ENCODE data around the gene HAUS1. TPM values are rescaled to one million over a fixed set of nuclear protein-coding genes. Genes with fewer than 3 reads are reported as not detected.

The HAUS1 gene
- total and polyA plus RNA-seq, 4 donors: 15.0 to 18.9 (median 16.5) TPM

GRCh38 chr18:46167971-46168370 is 63.8 kb downstream of the HAUS1 start:
- H3K4me3 ChIP-seq (ENCODE audit: low read length in 2 of 2): no peak overlapping the region
- intact Hi-C loops (cut with DNase I): no loop called here
- no peaks in the 10 kb centered on the region for H3K4me1 ChIP-seq (ENCODE audit: control insufficient read depth in 1 of 2, insufficient read depth in 2 of 2, low read length in 2 of 2)
- H3K9me3 ChIP-seq (ENCODE audit: control insufficient read depth, low read length): no peaks in the 10 kb centered on the region
- H3K27me3 ChIP-seq (ENCODE audit: control insufficient read depth in 1 of 2, insufficient read depth in 2 of 2, low read length in 1 of 2): no peaks in the 10 kb centered on the region
- DNase-seq: no peak
- no peaks in the 10 kb centered on the region for H3K36me3 ChIP-seq (ENCODE audit: control insufficient read depth in 1 of 2, insufficient read depth in 2 of 2, low read length in 1 of 2)
- 56 to 67% methylated on average over 9 of the region's 9 CpGs for WGBS, 2 donors
- peak; percentile 33 for ATAC-seq (ENCODE audit: low FRiP score)
- H3K27ac ChIP-seq (ENCODE audit: low read depth in 1 of 2, low read length in 2 of 2): no peak overlapping the region

GRCh38 chr18:46169464-46169941 is 65.3 kb downstream of the HAUS1 start:
- no peaks in the 10 kb centered on the region for H3K9me3 ChIP-seq (ENCODE audit: control insufficient read depth, low read length)
- H3K4me1 ChIP-seq (ENCODE audit: control insufficient read depth in 1 of 2, insufficient read depth in 2 of 2, low read length in 2 of 2): no peaks in the 10 kb centered on the region
- WGBS, 2 donors: 74 to 79% methylated on average over 6 of the region's 6 CpGs
- H3K27ac ChIP-seq (ENCODE audit: low read depth in 1 of 2, low read length in 2 of 2): no peak overlapping the region
- H3K27me3 ChIP-seq (ENCODE audit: control insufficient read depth in 1 of 2, insufficient read depth in 2 of 2, low read length in 1 of 2): no peaks in the 10 kb centered on the region
- intact Hi-C loops (cut with DNase I): no loop called here
- no peak overlapping the region for H3K4me3 ChIP-seq (ENCODE audit: low read length in 2 of 2)
- H3K36me3 ChIP-seq (ENCODE audit: control insufficient read depth in 1 of 2, insufficient read depth in 2 of 2, low read length in 1 of 2): no peaks in the 10 kb centered on the region
- no peak for ATAC-seq (ENCODE audit: low FRiP score)
- DNase-seq: no peak

GRCh38 chr18:46171331-46171730 is 67.1 kb downstream of the HAUS1 start:
- H3K27me3 ChIP-seq (ENCODE audit: control insufficient read depth in 1 of 2, insufficient read depth in 2 of 2, low read length in 1 of 2): no peaks in the 10 kb centered on the region
- no peak overlapping the region for H3K4me3 ChIP-seq (ENCODE audit: low read length in 2 of 2)
- no peaks in the 10 kb centered on the region for H3K4me1 ChIP-seq (ENCODE audit: control insufficient read depth in 1 of 2, insufficient read depth in 2 of 2, low read length in 2 of 2)
- no peak overlapping the region for H3K27ac ChIP-seq (ENCODE audit: low read depth in 1 of 2, low read length in 2 of 2)
- 86 to 92% methylated on average over 4 of the region's 4 CpGs for WGBS, 2 donors
- intact Hi-C loops (cut with DNase I): loop anchor here (5.0 to 10.0 kb wide), 7 partner anchors 81 to 491 kb away; partner anchors contain the start of gene LOXHD1 (in 1 of the 2)
- ATAC-seq (ENCODE audit: low FRiP score) (no peak), DNase-seq (no peak)
- no peaks in the 10 kb centered on the region for H3K9me3 ChIP-seq (ENCODE audit: control insufficient read depth, low read length)
- H3K36me3 ChIP-seq (ENCODE audit: control insufficient read depth in 1 of 2, insufficient read depth in 2 of 2, low read length in 1 of 2): no peaks in the 10 kb centered on the region

- WGBS, 2 donors: 0% methylated on average over 74 to 95 of the region's 95 CpGs
- intact Hi-C loops (cut with DNase I): loop anchor here (5.0 to 10.0 kb wide), 7 partner anchors 79 to 489 kb away; partner anchors contain the start of gene LOXHD1 (in 1 of the 2)
- H3K4me1 ChIP-seq (ENCODE audit: control insufficient read depth in 1 of 2, insufficient read depth in 2 of 2, low read length in 2 of 2): no peaks in the 10 kb centered on the region
Observed at GRCh38 chr18:46173393-46174341, 69.5 kb downstream of the HAUS1 start.

GRCh38 chr18:46174342-46175041 is 70.3 kb downstream of the HAUS1 start:
- Histone ChIP-seq H3K27ac (ENCODE audit: low read depth in 1 of 2, low read length in 2 of 2) (peak overlapping the region in 1 of 2 donors; percentile 43), H3K36me3 (ENCODE audit: control insufficient read depth in 1 of 2, insufficient read depth in 2 of 2, low read length in 1 of 2) (no peaks in the 10 kb centered on the region), H3K27me3 (ENCODE audit: control insufficient read depth in 1 of 2, insufficient read depth in 2 of 2, low read length in 1 of 2) (no peaks in the 10 kb centered on the region), H3K9me3 (ENCODE audit: control insufficient read depth, low read length) (no peaks in the 10 kb centered on the region), H3K4me3 (ENCODE audit: low read length in 2 of 2) (peak overlapping the region; percentile 64 to 83), H3K4me1 (ENCODE audit: control insufficient read depth in 1 of 2, insufficient read depth in 2 of 2, low read length in 2 of 2) (no peaks in the 10 kb centered on the region)
- ATAC-seq (ENCODE audit: low FRiP score): peak; percentile 1
- 0 to 1% methylated on average over 51 to 67 of the region's 67 CpGs for WGBS, 2 donors
- DNase-seq: peak; percentile 53 to 79
- intact Hi-C loops (cut with DNase I): loop anchor here (5.0 to 10.0 kb wide), 7 partner anchors 78 to 488 kb away; partner anchors contain the start of gene LOXHD1 (in 1 of the 2)

More at GRCh38 chr18:46173393-46174341, 69.5 kb downstream of the HAUS1 start:
- Histone ChIP-seq H3K36me3 (ENCODE audit: control insufficient read depth in 1 of 2, insufficient read depth in 2 of 2, low read length in 1 of 2) (no peaks in the 10 kb centered on the region), H3K27me3 (ENCODE audit: control insufficient read depth in 1 of 2, insufficient read depth in 2 of 2, low read length in 1 of 2) (no peaks in the 10 kb centered on the region), H3K9me3 (ENCODE audit: control insufficient read depth, low read length) (no peaks in the 10 kb centered on the region), H3K4me3 (ENCODE audit: low read length in 2 of 2) (peak overlapping the region; percentile 64 to 83), H3K27ac (ENCODE audit: low read depth in 1 of 2, low read length in 2 of 2) (peak overlapping the region in 1 of 2 donors; percentile 43)
- ATAC-seq (ENCODE audit: low FRiP score) (peak; percentile 99), DNase-seq (peak; percentile 97 to 98)

- WGBS, 2 donors: 93 to 95% methylated on average over 3 of the region's 3 CpGs
- Histone ChIP-seq H3K9me3 (ENCODE audit: control insufficient read depth, low read length) (no peaks in the 10 kb centered on the region), H3K27ac (ENCODE audit: low read depth in 1 of 2, low read length in 2 of 2) (no peak overlapping the region), H3K27me3 (ENCODE audit: control insufficient read depth in 1 of 2, insufficient read depth in 2 of 2, low read length in 1 of 2) (no peaks in the 10 kb centered on the region), H3K4me1 (ENCODE audit: control insufficient read depth in 1 of 2, insufficient read depth in 2 of 2, low read length in 2 of 2) (no peaks in the 10 kb centered on the region), H3K4me3 (ENCODE audit: low read length in 2 of 2) (no peak overlapping the region), H3K36me3 (ENCODE audit: control insufficient read depth in 1 of 2, insufficient read depth in 2 of 2, low read length in 1 of 2) (no peaks in the 10 kb centered on the region)
- intact Hi-C loops (cut with DNase I): loop anchor here (10.0 kb wide), 2 partner anchors 89 to 229 kb away; no protein-coding TSS in a partner anchor
- no peak for ATAC-seq (ENCODE audit: low FRiP score)
- no peak for DNase-seq
Observed at GRCh38 chr18:46176001-46176400, 71.8 kb downstream of the HAUS1 start.

Other genes with a start within 250 kb of the HAUS1 start
- gene EPG5, start 137.1 kb upstream of the HAUS1 start, total RNA-seq: 10 to 100 TPM; 28.4 to 37.3 TPM
- gene EPG5, start 137.1 kb upstream of the HAUS1 start, polyA plus RNA-seq: 10 to 100 TPM in 1 of 2 donors, 1 to 10 TPM in 1; 2.5 to 11.3 TPM
- 10 to 100 TPM; 10.6 to 12.6 TPM for gene PSTPIP2, start 32.1 kb upstream of the HAUS1 start, total RNA-seq
- gene PSTPIP2, start 32.1 kb upstream of the HAUS1 start, polyA plus RNA-seq: 1 to 10 TPM; 2.0 to 2.8 TPM
- 100 to 1,000 TPM; 189 TPM for gene ATP5F1A, start 6.1 kb upstream of the HAUS1 start, total RNA-seq
- 100 to 1,000 TPM; 225 to 335 TPM for gene ATP5F1A, start 6.1 kb upstream of the HAUS1 start, polyA plus RNA-seq

All from aorta (tissue), 5 donors.